Fibroblast of lung (primary cell): ENCODE measurements around the gene DDX51.
"Not testable (repeated sequence)": the region's sequence is repeated elsewhere in the genome, so short reads cannot be mapped to it uniquely, and the experiment has no call there.

Source experiments
- CTCF ChIP-seq, 2 donors: IDR thresholded peaks in 1 of 2; conservative IDR thresholded peaks in 1 of 2; 1 replicate in 1 of 2; 2 replicates in 1 of 2; pipeline ENCODE4 v1.5.1; 2011 to 2012; ENCODE audit warnings: low read length in 2 of 2, control low read depth in 1 of 2, inconsistent platforms in 1 of 2, low read depth in 1 of 2, mild to moderate bottlenecking in 1 of 2
- EZH2 ChIP-seq: IDR thresholded peaks from 2 replicates; pipeline ENCODE4 v1.5.1; 2012; ENCODE audit warnings: low read length, control low read depth, mild to moderate bottlenecking; ENCODE audit errors: missing control alignments

DNA sequence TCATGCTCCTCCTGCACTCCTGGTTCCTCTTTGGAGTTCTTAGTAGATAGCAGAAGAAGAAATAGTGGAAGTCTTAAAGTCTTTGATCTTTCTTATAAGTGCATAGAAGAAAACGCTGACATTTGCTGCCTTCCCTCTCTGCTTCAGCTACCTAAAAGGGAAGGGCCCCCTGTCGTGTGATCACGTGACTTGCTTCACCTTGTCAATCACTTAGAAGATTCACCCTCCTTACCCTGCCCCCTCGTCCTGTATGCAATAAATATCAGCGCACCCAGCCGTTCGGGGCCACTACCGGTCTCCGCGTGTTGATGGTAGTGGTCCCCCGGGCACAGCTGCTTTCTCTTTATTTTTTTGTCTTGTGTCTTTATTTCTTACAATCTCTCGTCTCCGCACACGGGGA lies 41.0 kb downstream of the DDX51 start:
- TF ChIP-seq CTCF (conservative IDR thresholded peaks at IDR 0.05 in 1 of 2, IDR thresholded peaks at IDR 0.05 in 1 of 2; ENCODE audit: low read depth in 1 of 2, low read length in 2 of 2); EZH2: not testable (repeated sequence)
